ENCODE results near the gene CCDC172. TPM values are rescaled to one million over a fixed set of nuclear protein-coding genes. Genes with fewer than 3 reads are reported as not detected.

CCDC172 gene
- polyA plus RNA-seq, 1 experiment, result not detected

- no peak for TF ChIP-seq CTCF (IDR thresholded peaks at IDR 0.05; ENCODE audit: insufficient read depth, low read depth, low read length)
- DNase-seq (ENCODE audit: low read depth), result no peak
- Histone ChIP-seq H3K4me3 (ENCODE audit: low read depth, low read length) (no peak overlapping the region), H3K36me3 (ENCODE audit: control insufficient read depth, insufficient read depth, low read length) (no peaks in the 10 kb centered on the region), H3K27me3 (ENCODE audit: control insufficient read depth, insufficient read depth, low read length) (no peaks in the 10 kb centered on the region)
- ChIA-PET POLR2A (no interaction called here), CTCF (no interaction called here)
Measured at GRCh38 chr10:116418389-116418788, 94.1 kb downstream of the CCDC172 start.

- Histone ChIP-seq H3K27me3 (ENCODE audit: control insufficient read depth, insufficient read depth, low read length) (no peaks in the 10 kb centered on the region), H3K4me3 (ENCODE audit: low read depth, low read length) (no peak overlapping the region), H3K36me3 (ENCODE audit: control insufficient read depth, insufficient read depth, low read length) (no peaks in the 10 kb centered on the region)
- DNase-seq (ENCODE audit: low read depth), result no peak
- ChIA-PET POLR2A (no interaction called here), CTCF (interaction anchor here (1.0 kb wide), 1 partner anchor 23 kb away, joined by 3 read pairs; no protein-coding TSS in a partner anchor)
- TF ChIP-seq CTCF (IDR thresholded peaks at IDR 0.05; ENCODE audit: insufficient read depth, low read depth, low read length), result no peak
Measured at GRCh38 chr10:116421815-116422214, 97.6 kb downstream of the CCDC172 start.

GRCh38 chr10:116427671-116428070, 103.4 kb downstream of the CCDC172 start, which contains the start of gene PNLIPRP3:
TSS of gene PNLIPRP3 (plus strand) at chr10:116427847. CDS start at chr10:116428013, 166 bp downstream.
- H3K27me3 ChIP-seq (ENCODE audit: control insufficient read depth, insufficient read depth, low read length), result no peaks in the 10 kb centered on the region
- no peak within 1 kb of the TSS for H3K4me3 ChIP-seq (ENCODE audit: low read depth, low read length)
- TF ChIP-seq CTCF (IDR thresholded peaks at IDR 0.05; ENCODE audit: insufficient read depth, low read depth, low read length), result no peak
- ChIA-PET CTCF (no interaction called here), POLR2A (no interaction called here)
- no peaks in the 10 kb centered on the region for H3K36me3 ChIP-seq (ENCODE audit: control insufficient read depth, insufficient read depth, low read length)
- no peak for DNase-seq (ENCODE audit: low read depth)

- ChIA-PET POLR2A (no interaction called here), CTCF (interaction anchor here (0.8 kb wide), 1 partner anchor 15 kb away, joined by 3 read pairs; no protein-coding TSS in a partner anchor)
- Histone ChIP-seq H3K27me3 (ENCODE audit: control insufficient read depth, insufficient read depth, low read length) (no peaks in the 10 kb centered on the region), H3K4me3 (ENCODE audit: low read depth, low read length) (no peak overlapping the region), H3K36me3 (ENCODE audit: control insufficient read depth, insufficient read depth, low read length) (no peaks in the 10 kb centered on the region)
- no peak for DNase-seq (ENCODE audit: low read depth)
- TF ChIP-seq CTCF (IDR thresholded peaks at IDR 0.05; ENCODE audit: insufficient read depth, low read depth, low read length), result no peak
Measured at GRCh38 chr10:116429288-116429977, 105.2 kb downstream of the CCDC172 start.

Small RNA genes lying within 50 kb of the gene (small RNA-seq; reads per million reads assigned to genes)
- gene SNRPGP6 (ENCODE audit: insufficient read length, low read depth, low replicate concordance), result not detected

Other genes with a start within 250 kb of the CCDC172 start
- gene GFRA1, start 51.2 kb upstream of the CCDC172 start, polyA plus RNA-seq (2011; rRNA removed), result 25.9 and 41.6 TPM in 2 replicates
- gene PNLIPRP3, start 103.4 kb downstream of the CCDC172 start, polyA plus RNA-seq (2011; rRNA removed), result not detected in 2 replicates
- gene PNLIP, start 221.5 kb downstream of the CCDC172 start, polyA plus RNA-seq (2011; rRNA removed), result not detected in 2 replicates